Kidney (tissue), 14 donors: Measurements from ENCODE around the gene FLNB. TPM values are rescaled to one million over a fixed set of nuclear protein-coding genes. Genes with fewer than 3 reads are reported as not detected.

Experiments used
- DNase-seq, 5 donors: peaks; one replicate each; pipeline ENCODE4 v3.0.0-alpha.2; 2013 to 2020
- FAIRE-seq: peaks from 2 replicates; lab custom pipeline; 2012; peaks lifted over from hg19 to GRCh38; lab: Jason Lieb, UNC
- H3K27ac ChIP-seq, 2 donors: one replicate each; pipeline ENCODE4 v1.7.0; 2013; ENCODE audit warnings: low read depth in 2 of 2, low read length in 2 of 2, inconsistent platforms in 1 of 2
- H3K27me3 ChIP-seq: one replicate; pipeline ENCODE4 v1.7.1; 2013; ENCODE audit warnings: low read length, inconsistent platforms; ENCODE audit not compliant: control insufficient read depth, insufficient read depth
- H3K36me3 ChIP-seq, 3 donors: one replicate each; pipeline versions ENCODE4 v1.7.0 to v1.7.1; 2013; ENCODE audit warnings: low read length in 3 of 3, control low read depth in 1 of 3, inconsistent platforms in 1 of 3; ENCODE audit not compliant: insufficient read depth in 3 of 3, control insufficient read depth in 2 of 3
- H3K4me1 ChIP-seq, 3 donors: one replicate each; pipeline versions ENCODE4 v1.7.0 to v1.7.1; 2013; ENCODE audit warnings: low read length in 3 of 3, inconsistent platforms in 1 of 3, low read depth in 1 of 3; ENCODE audit not compliant: control insufficient read depth in 2 of 3, insufficient read depth in 2 of 3
- H3K4me3 ChIP-seq, 3 donors: one replicate each; pipeline versions ENCODE4 v1.7.0 to v1.8.1; 2013; ENCODE audit warnings: low read length in 3 of 3, control low read depth in 1 of 3, inconsistent platforms in 1 of 3
- H3K9ac ChIP-seq, 3 donors: one replicate each; pipeline versions ENCODE4 v1.7.0 to v1.7.1; 2013; ENCODE audit warnings: low read length in 3 of 3, control low read depth in 1 of 3, inconsistent platforms in 1 of 3
- H3K9me3 ChIP-seq, 3 donors: one replicate each; pipeline versions ENCODE4 v1.7.0 to v1.7.1; 2013; ENCODE audit warnings: low read length in 3 of 3, control low read depth in 1 of 3, inconsistent platforms in 1 of 3; ENCODE audit not compliant: control insufficient read depth in 2 of 3, insufficient read depth in 1 of 3
- CTCF ChIP-seq: IDR thresholded peaks from 3 replicates; pipeline ENCODE4 v1.5.1; 2012; ENCODE audit warnings: mild to moderate bottlenecking, moderate library complexity, borderline replicate concordance; ENCODE audit not compliant: insufficient read depth; ENCODE audit errors: extremely low read depth
- intact Hi-C: fragments of 100-400 bp; cut with DNase I; formaldehyde crosslinking; loops from one replicate; pipeline ENCODE4 v1.11.1; 2022
- polyA plus RNA-seq: library from polyadenylated mRNA; stranded (reverse); fragments of 350-450 nt; fragmentation: Illumina TruSeq; extraction: RNeasy Lipid Tissue Mini Kit (QIAGEN cat#74804); gene quantifications from one replicate; pipeline ENCODE4 v1.2.3, GENCODE V29; 2014; ENCODE audit warnings: low read depth, low replicate concordance; ENCODE audit not compliant: insufficient read depth
- total RNA-seq: library from RNA; stranded (reverse); fragmentation: NEBNext Ultra II Directional; extraction: Animal tissue kit (Norgen Biotek cat#: 25700); gene quantifications from one replicate; pipeline ENCODE4 v1.2.1, GENCODE V29; 2021
- donor health status: control.
- donor health status: control.
- donor health status: control.
- donor health status: control.
- donor health status: control.
- donor health status: DM: yes; HTN: yes; CAD: no.
- donor health status: Normal renal cell carcinoma (clear cell type).

FLNB gene
- total and polyA plus RNA-seq, 2 donors from 2014 or later: 115 to 216 TPM

- H3K4me1 ChIP-seq: peaks cover 0 to 6% (median 0%) of the 10 kb centered on the region in 3 donors
- H3K27ac ChIP-seq: no peak overlapping the region
- FAIRE-seq: no peak
- no peaks in the 10 kb centered on the region for H3K27me3 ChIP-seq
- TF ChIP-seq CTCF: no peak
- no peaks in the 10 kb centered on the region for H3K36me3 ChIP-seq
- intact Hi-C loops: no loop called here
- no peaks in the 10 kb centered on the region for H3K9me3 ChIP-seq
- no peak overlapping the region for H3K4me3 ChIP-seq
- DNase-seq: no peak
- no peak overlapping the region for H3K9ac ChIP-seq
These were observed 195.3 kb downstream of the FLNB start for GRCh38 chr3:58203541-58203940.

GRCh38 chr3:58204720-58205119, 196.5 kb downstream of the FLNB start:
- FAIRE-seq: no peak
- TF ChIP-seq CTCF: no peak
- peaks cover 0 to 6% (median 0%) of the 10 kb centered on the region in 3 donors for H3K4me1 ChIP-seq
- no peaks in the 10 kb centered on the region for H3K36me3 ChIP-seq
- no peak for DNase-seq
- no peak overlapping the region for H3K4me3 ChIP-seq
- H3K27me3 ChIP-seq: no peaks in the 10 kb centered on the region
- no peak overlapping the region for H3K9ac ChIP-seq
- intact Hi-C loops: no loop called here
- no peaks in the 10 kb centered on the region for H3K9me3 ChIP-seq
- no peak overlapping the region for H3K27ac ChIP-seq

- H3K27me3 ChIP-seq: no peaks in the 10 kb centered on the region
- FAIRE-seq (no peak), DNase-seq (no peak)
- H3K9ac ChIP-seq: no peak overlapping the region
- peaks cover 0 to under 1% (median 0%) of the 10 kb centered on the region in 3 donors for H3K4me1 ChIP-seq
- H3K4me3 ChIP-seq: no peak overlapping the region
- no peak overlapping the region for H3K27ac ChIP-seq
- no peaks in the 10 kb centered on the region for H3K9me3 ChIP-seq
- intact Hi-C loops: no loop called here
- H3K36me3 ChIP-seq: no peaks in the 10 kb centered on the region
- no peak for TF ChIP-seq CTCF
These were observed 197.8 kb downstream of the FLNB start for GRCh38 chr3:58205981-58206380.

- Histone ChIP-seq H3K27me3 (no peaks in the 10 kb centered on the region), H3K9ac (no peak overlapping the region), H3K36me3 (no peaks in the 10 kb centered on the region), H3K4me3 (no peak overlapping the region), H3K27ac (no peak overlapping the region), H3K9me3 (no peaks in the 10 kb centered on the region), H3K4me1 (no peaks in the 10 kb centered on the region)
- TF ChIP-seq CTCF: no peak
- peak in 1 of 5 donors; percentile 4 for DNase-seq
- intact Hi-C loops: no loop called here
- no peak for FAIRE-seq
These were observed 198.3 kb downstream of the FLNB start for GRCh38 chr3:58206406-58207011.
